Erythroblast (primary cell): ENCODE measurements around the gene ABCA3.

Experiments used
- GATA1 ChIP-seq: IDR thresholded peaks from 2 replicates; pipeline ENCODE4 v1.6.1; 2011; ENCODE audit warnings: low read depth, mild to moderate bottlenecking, control low read depth, low read length, moderate library complexity
- POLR2A ChIP-seq: IDR thresholded peaks from 2 replicates; pipeline ENCODE4 v1.6.1; 2011; ENCODE audit warnings: mild to moderate bottlenecking, low read length

GRCh38 chr16:2232094-2232990 is 108.2 kb downstream of the ABCA3 start:
- no peak for TF ChIP-seq POLR2A
- TF ChIP-seq GATA1 = no peak
